ENCODE measurements around the gene AMDHD1. TPM values are rescaled to one million over a fixed set of nuclear protein-coding genes. Genes with fewer than 3 reads are reported as not detected.

AMDHD1 gene
- total RNA-seq, 1 donor from 2014 or later: not detected

GRCh38 chr12:95998611-95999286, 55.6 kb downstream of the AMDHD1 start:
- no peaks in the 10 kb centered on the region for H3K27me3 Mint-ChIP-seq (ENCODE audit: low read depth)
- no peak overlapping the region for H3K27ac Mint-ChIP-seq
- peaks cover 6% of the 10 kb centered on the region for H3K36me3 Mint-ChIP-seq
- peaks cover 4% of the 10 kb centered on the region for H3K4me1 Mint-ChIP-seq
- H3K9me3 Mint-ChIP-seq: no peaks in the 10 kb centered on the region
- no peak overlapping the region for H3K4me3 Mint-ChIP-seq
- no peak for TF ChIP-seq CTCF (IDR thresholded peaks at IDR 0.05; ENCODE audit: unreplicated experiment)
- DNase-seq (ENCODE audit: low spot score in 2 of 2, unreplicated experiment in 2 of 2): no peak

GRCh38 chr12:95999484-95999883, 56.4 kb downstream of the AMDHD1 start:
- no peaks in the 10 kb centered on the region for H3K27me3 Mint-ChIP-seq (ENCODE audit: low read depth)
- TF ChIP-seq CTCF (IDR thresholded peaks at IDR 0.05; ENCODE audit: unreplicated experiment): no peak
- H3K9me3 Mint-ChIP-seq: no peaks in the 10 kb centered on the region
- no peak for DNase-seq (ENCODE audit: low spot score in 2 of 2, unreplicated experiment in 2 of 2)
- no peak overlapping the region for H3K4me3 Mint-ChIP-seq
- H3K36me3 Mint-ChIP-seq: peaks cover 6% of the 10 kb centered on the region
- H3K27ac Mint-ChIP-seq: no peak overlapping the region
- H3K4me1 Mint-ChIP-seq: peaks cover 4% of the 10 kb centered on the region

- Mint-ChIP-seq H3K4me3 (no peak overlapping the region), H3K4me1 (peaks cover 4% of the 10 kb centered on the region), H3K36me3 (peaks cover 16% of the 10 kb centered on the region), H3K27me3 (ENCODE audit: low read depth) (no peaks in the 10 kb centered on the region), H3K9me3 (no peaks in the 10 kb centered on the region), H3K27ac (no peak overlapping the region)
- no peak for TF ChIP-seq CTCF (IDR thresholded peaks at IDR 0.05; ENCODE audit: unreplicated experiment)
- no peak for DNase-seq (ENCODE audit: low spot score in 2 of 2, unreplicated experiment in 2 of 2)
Observed at GRCh38 chr12:96000858-96001257, 57.7 kb downstream of the AMDHD1 start.

GRCh38 chr12:96006727-96007126, 63.6 kb downstream of the AMDHD1 start:
- Mint-ChIP-seq H3K27ac (no peak overlapping the region), H3K4me1 (no peaks in the 10 kb centered on the region), H3K36me3 (peaks cover 28% of the 10 kb centered on the region), H3K4me3 (no peak overlapping the region), H3K9me3 (no peaks in the 10 kb centered on the region), H3K27me3 (ENCODE audit: low read depth) (no peaks in the 10 kb centered on the region)
- no peak for DNase-seq (ENCODE audit: low spot score in 2 of 2, unreplicated experiment in 2 of 2)
- no peak for TF ChIP-seq CTCF (IDR thresholded peaks at IDR 0.05; ENCODE audit: unreplicated experiment)

GRCh38 chr12:96007729-96008128, 64.6 kb downstream of the AMDHD1 start:
- no peak overlapping the region for H3K4me3 Mint-ChIP-seq
- no peaks in the 10 kb centered on the region for H3K27me3 Mint-ChIP-seq (ENCODE audit: low read depth)
- TF ChIP-seq CTCF (IDR thresholded peaks at IDR 0.05; ENCODE audit: unreplicated experiment): no peak
- DNase-seq (ENCODE audit: low spot score in 2 of 2, unreplicated experiment in 2 of 2): no peak
- no peak overlapping the region for H3K27ac Mint-ChIP-seq
- no peaks in the 10 kb centered on the region for H3K9me3 Mint-ChIP-seq
- peaks cover 29% of the 10 kb centered on the region for H3K36me3 Mint-ChIP-seq
- H3K4me1 Mint-ChIP-seq: no peaks in the 10 kb centered on the region

Data from mesothelial cell of epicardium (in vitro differentiated cells).